Activated CD4-positive, alpha-beta memory T cell treated with anti-CD3 and anti-CD28 coated beads, Interleukin-2, amount 10 ng/mL, durations not matched to agents 7 days and 5 days (primary cell): ENCODE data around the gene FABP7. TPM values are rescaled to one million over a fixed set of nuclear protein-coding genes. Genes with fewer than 3 reads are reported as not detected.
"Not testable (repeated sequence)": the region's sequence is repeated elsewhere in the genome, so short reads cannot be mapped to it uniquely, and the experiment has no call there.

ENCODE experiments used
- CTCF ChIA-PET: fragments of 350-600 bp; sonication (Branson Sonifier 250); formaldehyde crosslinking; loops from one replicate; lab custom pipeline; 2021; ENCODE audit warnings: antibody characterized with exemption, inconsistent platforms; lab: Charles Lee
- POLR2A ChIA-PET: fragments of 350-600 bp; sonication (Branson Sonifier 250); formaldehyde crosslinking; loops from one replicate; lab custom pipeline; 2021; ENCODE audit warnings: antibody characterized with exemption; lab: Charles Lee
- DNase-seq: peaks from one replicate; pipeline ENCODE4 v3.0.0-alpha.2; 2020
- H3K27ac Mint-ChIP-seq: one replicate; pipeline ENCODE4 v1.8.0; 2021; ENCODE audit warnings: mild to moderate bottlenecking, mixed read lengths
- H3K27me3 Mint-ChIP-seq: one replicate; pipeline ENCODE4 v1.8.0; 2021; ENCODE audit warnings: mixed read lengths
- H3K36me3 Mint-ChIP-seq: one replicate; pipeline ENCODE4 v1.8.0; 2021; ENCODE audit warnings: low read depth, mixed read lengths
- H3K4me1 Mint-ChIP-seq: one replicate; pipeline ENCODE4 v1.8.0; 2021; ENCODE audit warnings: mixed read lengths
- H3K4me3 Mint-ChIP-seq: one replicate; pipeline ENCODE4 v1.8.0; 2021; ENCODE audit warnings: mild to moderate bottlenecking, mixed read lengths
- H3K9me3 Mint-ChIP-seq: one replicate; pipeline ENCODE4 v1.8.0; 2021; ENCODE audit warnings: mixed read lengths
- total RNA-seq, 2 experiments: library from RNA; stranded (reverse); gene quantifications; one replicate each; pipeline ENCODE4 v1.2.3, GENCODE V29; 2021

The FABP7 gene
- not detected for total RNA-seq

DNA sequence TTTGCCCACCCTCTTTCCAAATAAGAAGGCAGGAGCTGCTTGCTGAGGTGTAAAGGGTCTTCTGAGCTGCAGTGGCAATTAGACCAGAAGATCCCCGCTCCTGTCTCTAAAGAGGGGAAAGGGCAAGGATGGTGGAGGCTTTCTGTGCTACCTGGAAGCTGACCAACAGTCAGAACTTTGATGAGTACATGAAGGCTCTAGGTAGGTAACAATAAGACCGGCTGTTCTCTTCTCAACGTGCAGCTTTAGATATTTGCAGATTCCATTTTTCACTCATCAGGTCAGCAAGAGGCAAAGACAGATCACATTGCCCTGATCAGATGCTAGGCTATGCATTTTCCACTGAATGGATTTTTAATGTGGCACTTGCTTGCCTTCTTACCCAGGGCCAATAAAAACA lies at the start of gene FABP7:
Gene FABP7 (plus strand): TSS at position 50 of the 400 bp plus-strand sequence. CDS start 79 bp downstream, at position 129.
- CTCF ChIA-PET, result no interaction called here
- POLR2A ChIA-PET, result no interaction called here
- Mint-ChIP-seq H3K9me3 (no peaks in the 10 kb centered on the region), H3K27ac (no peak within 1 kb of the TSS), H3K4me1 (no peaks in the 10 kb centered on the region), H3K27me3 (peaks cover 3% of the 10 kb centered on the region), H3K36me3 (no peaks in the 10 kb centered on the region), H3K4me3 (no peak within 1 kb of the TSS)
- no peak for DNase-seq

DNA sequence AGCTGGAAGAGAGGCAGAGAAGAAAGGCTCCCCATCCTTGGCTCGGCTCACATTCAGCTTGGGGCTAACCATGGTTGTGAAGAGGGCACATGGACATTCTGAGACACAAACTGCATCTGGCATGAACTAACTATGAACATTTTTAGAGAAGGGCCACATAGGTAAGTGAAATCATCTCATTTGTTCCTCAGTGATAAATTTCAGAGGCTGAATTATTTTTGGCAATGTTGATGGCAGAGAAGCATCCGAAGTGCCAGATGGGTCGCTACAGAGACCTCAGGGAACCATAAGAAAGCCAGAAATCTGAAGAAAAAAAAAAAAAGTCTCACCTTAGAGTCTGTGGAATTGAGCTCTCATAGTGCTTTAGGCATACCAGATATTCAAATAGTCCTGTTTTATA lies 49.2 kb upstream of the FABP7 start:
- DNase-seq, result no peak
- POLR2A ChIA-PET, result no interaction called here
- Mint-ChIP-seq H3K9me3 (no peaks in the 10 kb centered on the region), H3K4me3 (no peak overlapping the region), H3K27me3 (peaks cover 6% of the 10 kb centered on the region), H3K4me1 (no peaks in the 10 kb centered on the region), H3K27ac (no peak overlapping the region), H3K36me3 (no peaks in the 10 kb centered on the region)
- CTCF ChIA-PET, result interaction anchor here (4.8 kb wide), 1 partner anchor 109 kb away, joined by 40 read pairs; no protein-coding TSS in a partner anchor

DNA sequence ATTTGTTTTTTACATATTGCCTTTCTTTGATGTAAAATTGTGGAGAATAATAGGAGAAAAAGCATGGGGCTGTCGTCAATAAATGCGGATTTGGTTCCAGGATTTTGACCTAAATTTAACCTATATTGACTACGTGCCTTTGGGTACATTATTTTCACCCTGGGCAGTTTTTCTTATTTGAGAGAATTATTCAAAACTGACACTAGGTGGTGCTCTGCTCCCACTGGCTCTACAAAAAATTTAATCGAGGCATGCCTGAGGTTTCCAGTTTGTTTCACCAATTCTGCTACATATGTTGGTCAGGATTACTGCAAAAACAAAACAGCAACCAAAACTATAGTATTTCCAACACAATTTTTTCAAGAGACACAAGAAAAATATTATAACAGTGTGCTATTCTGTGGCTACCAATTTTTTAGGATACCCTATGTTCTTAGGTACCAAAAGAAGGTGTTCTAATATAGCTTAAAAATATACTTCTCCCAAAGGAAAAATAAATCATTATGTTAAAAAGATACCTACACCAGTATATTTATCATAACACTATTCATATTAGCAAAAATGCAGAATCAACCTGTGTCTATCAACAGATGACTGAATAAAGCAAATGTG lies 48.6 kb upstream of the FABP7 start:
- H3K27me3 Mint-ChIP-seq, result peaks cover 6% of the 10 kb centered on the region
- DNase-seq, result no peak
- POLR2A ChIA-PET, result no interaction called here
- no peak overlapping the region for H3K27ac Mint-ChIP-seq
- no peaks in the 10 kb centered on the region for H3K36me3 Mint-ChIP-seq
- no peaks in the 10 kb centered on the region for H3K9me3 Mint-ChIP-seq
- CTCF ChIA-PET, result interaction anchor here (1.2 to 4.8 kb wide), 4 partner anchors 14 to 108 kb away, joined by 3 to 40 read pairs (median 4); no protein-coding TSS in a partner anchor
- H3K4me1 Mint-ChIP-seq, result no peaks in the 10 kb centered on the region
- H3K4me3 Mint-ChIP-seq, result no peak overlapping the region

DNA sequence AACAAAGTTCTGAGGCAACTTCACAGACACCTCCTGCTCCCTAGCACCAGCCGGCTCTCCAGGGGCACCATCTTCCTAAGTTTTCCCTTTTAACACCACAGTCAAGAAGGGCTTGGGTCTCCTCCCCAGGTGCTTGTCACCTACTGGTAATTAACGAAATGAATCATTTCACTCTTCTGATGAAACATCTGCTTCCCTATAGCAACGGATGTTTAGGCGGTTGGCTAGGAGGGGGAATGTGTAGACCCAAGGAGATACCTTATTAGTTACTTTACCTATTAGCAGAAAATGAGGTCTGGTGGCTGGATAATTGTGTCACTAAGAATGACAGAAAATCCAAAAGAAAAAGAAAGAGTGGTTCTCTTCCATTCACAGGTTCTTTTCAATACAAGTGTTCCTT lies 46.3 kb upstream of the FABP7 start:
- Mint-ChIP-seq H3K4me3 (no peak overlapping the region), H3K27ac (no peak overlapping the region), H3K36me3 (no peaks in the 10 kb centered on the region), H3K9me3 (no peaks in the 10 kb centered on the region), H3K27me3 (peaks cover 6% of the 10 kb centered on the region), H3K4me1 (no peaks in the 10 kb centered on the region)
- no peak for DNase-seq
- POLR2A ChIA-PET, result no interaction called here
- CTCF ChIA-PET, result interaction anchor here (4.8 kb wide), 1 partner anchor 106 kb away, joined by 40 read pairs; no protein-coding TSS in a partner anchor

DNA sequence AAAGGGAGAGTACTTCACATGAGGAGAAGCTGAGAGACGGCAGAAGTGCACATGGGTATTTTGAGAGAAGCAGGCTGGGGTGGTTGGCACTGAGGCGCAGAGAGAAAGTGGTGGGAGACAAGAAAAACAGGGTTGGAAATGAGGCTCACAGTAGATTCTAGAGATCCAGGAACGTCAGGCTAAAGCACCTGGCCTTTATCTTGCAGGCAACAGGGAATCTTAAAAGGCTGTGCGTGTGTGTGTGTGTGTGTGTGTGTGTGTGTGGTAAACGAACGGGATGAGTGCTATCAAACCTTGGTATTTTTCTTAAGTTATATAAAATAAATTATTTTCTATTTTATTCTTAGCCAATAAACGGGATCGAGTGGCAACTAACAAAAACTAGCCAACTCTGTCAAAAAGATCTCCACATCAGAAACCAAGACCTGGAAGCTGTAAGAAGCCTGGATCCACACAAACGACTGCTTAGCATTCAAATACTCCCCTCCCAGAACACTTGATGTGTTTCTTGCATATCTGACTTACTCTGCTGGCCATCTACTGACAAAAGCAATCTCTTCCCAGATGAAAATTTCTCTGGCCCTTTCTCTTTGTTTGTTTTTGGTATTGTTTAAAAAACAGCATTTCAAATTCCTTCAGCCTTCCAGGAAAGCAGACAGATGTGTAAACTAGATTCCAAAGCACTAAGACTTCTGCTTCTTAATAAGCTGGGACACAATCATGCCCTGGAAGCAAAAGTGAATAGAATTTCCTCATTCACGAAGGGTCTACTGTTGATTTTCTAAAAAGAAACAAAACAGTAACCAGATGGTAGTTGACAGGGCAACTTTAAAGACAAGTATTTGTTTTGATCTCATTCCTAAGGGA lies 44.8 kb upstream of the FABP7 start:
- H3K4me1 Mint-ChIP-seq, result no peaks in the 10 kb centered on the region
- POLR2A ChIA-PET, result no interaction called here
- no peaks in the 10 kb centered on the region for H3K36me3 Mint-ChIP-seq
- CTCF ChIA-PET, result no interaction called here
- no peak overlapping the region for H3K27ac Mint-ChIP-seq
- no peak for DNase-seq
- no peaks in the 10 kb centered on the region for H3K9me3 Mint-ChIP-seq
- H3K4me3 Mint-ChIP-seq, result no peak overlapping the region
- peaks cover 6% of the 10 kb centered on the region for H3K27me3 Mint-ChIP-seq

DNA sequence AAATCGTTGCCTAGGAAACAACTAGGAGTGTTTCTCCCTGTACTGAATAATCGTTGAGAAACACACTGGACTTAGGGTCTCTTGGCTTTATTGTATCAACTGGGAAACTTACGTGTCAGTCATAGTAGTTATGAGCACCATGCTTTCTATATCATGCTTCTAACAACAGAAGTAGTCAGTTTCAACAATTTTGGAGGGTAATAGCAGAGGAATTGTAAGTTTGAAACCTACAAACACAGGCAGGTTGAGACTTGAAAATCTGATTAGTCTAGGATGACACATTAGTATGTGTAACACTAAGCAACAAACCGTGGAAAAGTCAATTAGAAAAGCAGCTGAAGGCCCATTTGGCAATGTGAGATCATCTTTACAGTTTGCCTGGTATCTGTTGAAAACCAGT lies 43.9 kb upstream of the FABP7 start:
- CTCF ChIA-PET, result no interaction called here
- Mint-ChIP-seq H3K4me1 (no peaks in the 10 kb centered on the region), H3K36me3 (no peaks in the 10 kb centered on the region), H3K27ac (no peak overlapping the region), H3K27me3 (peaks cover 6% of the 10 kb centered on the region), H3K9me3 (no peaks in the 10 kb centered on the region), H3K4me3 (no peak overlapping the region)
- POLR2A ChIA-PET, result no interaction called here
- no peak for DNase-seq

DNA sequence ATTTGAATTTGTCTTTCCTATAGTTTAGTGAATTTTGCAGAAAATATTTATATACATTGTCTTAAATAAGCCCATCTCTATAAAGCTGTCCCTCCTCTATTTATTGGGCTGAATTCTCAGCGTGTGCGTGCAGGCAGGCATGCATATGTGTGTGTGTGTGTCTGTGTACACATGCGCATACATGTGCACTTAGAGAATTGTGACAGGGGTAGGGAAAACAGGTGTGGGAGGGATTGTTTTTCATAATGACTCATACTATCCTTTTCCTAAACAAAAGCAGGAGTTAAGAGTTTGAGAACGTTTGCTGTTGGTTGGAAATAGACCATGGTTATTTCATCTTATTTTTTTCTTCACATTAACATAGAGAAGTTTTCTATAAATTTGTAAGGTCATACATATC lies 43.4 kb upstream of the FABP7 start:
- Mint-ChIP-seq H3K27me3 (peaks cover 6% of the 10 kb centered on the region), H3K27ac (no peak overlapping the region), H3K4me3 (no peak overlapping the region), H3K36me3 (no peaks in the 10 kb centered on the region), H3K9me3 (no peaks in the 10 kb centered on the region), H3K4me1 (no peaks in the 10 kb centered on the region)
- POLR2A ChIA-PET, result no interaction called here
- DNase-seq, result no peak
- CTCF ChIA-PET, result no interaction called here

DNA sequence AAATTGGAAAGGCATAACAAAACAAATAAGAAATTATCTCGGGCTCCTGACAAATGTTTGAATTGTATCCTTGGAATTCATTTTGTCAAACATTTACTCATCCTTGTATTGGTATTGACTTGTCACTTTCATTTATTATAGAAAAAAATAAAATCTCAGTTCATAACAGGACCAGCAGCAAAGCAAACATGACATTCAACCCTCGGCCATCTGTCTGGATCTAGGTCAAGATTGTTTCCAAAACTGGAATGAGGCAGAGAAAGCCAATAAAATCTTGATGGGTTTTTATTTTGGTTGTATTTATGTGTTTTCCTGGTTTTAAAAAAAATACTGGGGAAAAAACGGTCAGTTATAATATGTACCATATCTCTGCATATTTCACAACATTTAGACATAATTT lies 42.9 kb upstream of the FABP7 start:
- H3K27ac Mint-ChIP-seq, result no peak overlapping the region
- no peaks in the 10 kb centered on the region for H3K36me3 Mint-ChIP-seq
- peaks cover 6% of the 10 kb centered on the region for H3K27me3 Mint-ChIP-seq
- H3K4me1 Mint-ChIP-seq, result no peaks in the 10 kb centered on the region
- POLR2A ChIA-PET, result no interaction called here
- no peak overlapping the region for H3K4me3 Mint-ChIP-seq
- no peak for DNase-seq
- H3K9me3 Mint-ChIP-seq, result no peaks in the 10 kb centered on the region
- CTCF ChIA-PET, result no interaction called here

DNA sequence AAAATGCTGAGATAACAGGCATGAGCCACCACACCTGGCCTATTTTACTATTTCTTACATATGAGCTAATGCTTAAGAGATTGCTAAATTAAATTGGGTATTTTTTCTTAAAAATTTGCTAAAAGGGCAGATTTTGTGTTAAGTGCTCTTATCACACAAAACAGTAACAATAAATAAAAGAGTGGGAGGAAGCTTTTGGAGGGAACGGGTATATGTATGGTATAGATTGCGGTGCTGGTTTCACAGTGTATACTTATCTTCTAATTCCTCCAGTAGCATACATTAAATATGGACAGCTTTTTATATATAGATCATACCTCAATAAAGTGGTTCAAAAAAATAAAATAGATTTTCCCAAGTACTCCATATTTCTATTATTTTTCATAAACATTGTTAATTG lies 39.4 kb upstream of the FABP7 start:
- no peak overlapping the region for H3K4me3 Mint-ChIP-seq
- ChIA-PET CTCF (no interaction called here), POLR2A (no interaction called here)
- no peaks in the 10 kb centered on the region for H3K36me3 Mint-ChIP-seq
- no peaks in the 10 kb centered on the region for H3K27me3 Mint-ChIP-seq
- no peaks in the 10 kb centered on the region for H3K4me1 Mint-ChIP-seq
- DNase-seq, result no peak
- no peak overlapping the region for H3K27ac Mint-ChIP-seq
- H3K9me3 Mint-ChIP-seq, result no peaks in the 10 kb centered on the region

DNA sequence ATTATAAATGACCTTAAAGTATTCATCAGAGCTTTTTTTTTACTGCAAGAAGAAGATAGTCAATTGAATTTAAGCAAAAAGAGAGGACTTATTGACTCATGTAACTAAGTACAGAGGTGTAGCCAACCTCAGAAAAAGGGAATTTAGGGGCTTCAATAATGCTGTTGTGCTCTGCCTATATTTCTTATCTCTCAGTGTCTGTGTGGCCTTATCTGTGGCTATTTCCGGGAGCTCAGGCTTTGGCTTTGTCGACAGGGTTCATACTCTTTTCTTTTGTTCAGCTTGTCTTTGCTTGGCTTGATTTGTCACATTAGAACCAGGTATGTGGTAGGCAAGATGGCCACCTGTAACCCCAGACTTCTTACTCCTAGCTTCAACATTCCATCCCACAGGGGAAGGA lies 38.6 kb upstream of the FABP7 start:
- H3K27me3 Mint-ChIP-seq, result no peaks in the 10 kb centered on the region
- H3K36me3 Mint-ChIP-seq, result no peaks in the 10 kb centered on the region
- no peaks in the 10 kb centered on the region for H3K4me1 Mint-ChIP-seq
- DNase-seq, result no peak
- ChIA-PET POLR2A (no interaction called here), CTCF (interaction anchor here (1.7 kb wide), 1 partner anchor 98 kb away, joined by 4 read pairs; no protein-coding TSS in a partner anchor)
- no peaks in the 10 kb centered on the region for H3K9me3 Mint-ChIP-seq
- no peak overlapping the region for H3K4me3 Mint-ChIP-seq
- no peak overlapping the region for H3K27ac Mint-ChIP-seq

DNA sequence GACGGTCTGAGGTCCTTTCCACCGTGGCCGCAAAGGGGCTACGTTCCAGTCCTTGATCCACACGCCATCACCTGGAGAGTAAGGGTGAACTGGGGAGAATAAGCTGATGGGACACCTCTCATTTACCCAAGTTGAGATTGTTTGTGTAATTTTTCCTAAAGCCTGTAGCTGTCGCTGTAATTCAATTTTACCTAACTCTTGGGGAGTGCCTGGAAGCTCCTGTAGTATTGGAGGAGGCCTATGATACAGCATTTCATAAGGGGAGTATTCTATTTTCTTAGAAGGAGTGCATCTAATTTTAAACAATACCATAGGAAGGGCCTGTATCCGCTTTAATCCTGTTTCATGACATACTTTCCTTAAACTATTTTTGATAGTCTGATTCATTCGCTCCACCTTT lies 35.3 kb upstream of the FABP7 start:
- H3K27ac Mint-ChIP-seq, H3K36me3 Mint-ChIP-seq, H3K9me3 Mint-ChIP-seq, H3K27me3 Mint-ChIP-seq, DNase-seq, H3K4me3 Mint-ChIP-seq, H3K4me1 Mint-ChIP-seq, POLR2A ChIA-PET: not testable (repeated sequence)
- CTCF ChIA-PET, result interaction anchor here (1.5 kb wide), 1 partner anchor 95 kb away, joined by 9 read pairs; no protein-coding TSS in a partner anchor

DNA sequence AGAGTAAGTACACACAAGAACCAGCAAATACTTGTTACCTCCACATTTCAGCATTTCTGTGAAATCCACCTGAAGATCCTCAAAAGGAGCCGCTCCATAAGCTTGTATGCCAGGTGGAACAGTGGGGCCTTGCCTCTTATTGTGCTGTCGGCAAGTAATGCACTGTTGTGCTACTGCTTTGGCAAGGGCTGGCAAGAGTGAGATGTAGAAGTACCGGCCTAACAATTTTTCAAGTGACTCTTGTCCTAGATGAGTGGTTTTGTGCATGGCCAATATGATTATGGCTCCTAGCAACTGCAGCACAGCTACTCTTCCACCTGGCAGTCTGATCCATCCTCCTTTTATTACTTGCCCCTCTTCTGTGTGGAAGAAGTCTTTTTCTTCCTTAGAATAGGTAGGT lies 34.7 kb upstream of the FABP7 start:
- H3K27me3 Mint-ChIP-seq, DNase-seq, H3K27ac Mint-ChIP-seq, H3K9me3 Mint-ChIP-seq, H3K36me3 Mint-ChIP-seq, POLR2A ChIA-PET, H3K4me3 Mint-ChIP-seq, H3K4me1 Mint-ChIP-seq: not testable (repeated sequence)
- CTCF ChIA-PET, result interaction anchor here (1.3 to 1.5 kb wide), 2 partner anchors 45 to 94 kb away, joined by 4 to 9 read pairs; partner anchors contain the start of gene SMPDL3A

DNA sequence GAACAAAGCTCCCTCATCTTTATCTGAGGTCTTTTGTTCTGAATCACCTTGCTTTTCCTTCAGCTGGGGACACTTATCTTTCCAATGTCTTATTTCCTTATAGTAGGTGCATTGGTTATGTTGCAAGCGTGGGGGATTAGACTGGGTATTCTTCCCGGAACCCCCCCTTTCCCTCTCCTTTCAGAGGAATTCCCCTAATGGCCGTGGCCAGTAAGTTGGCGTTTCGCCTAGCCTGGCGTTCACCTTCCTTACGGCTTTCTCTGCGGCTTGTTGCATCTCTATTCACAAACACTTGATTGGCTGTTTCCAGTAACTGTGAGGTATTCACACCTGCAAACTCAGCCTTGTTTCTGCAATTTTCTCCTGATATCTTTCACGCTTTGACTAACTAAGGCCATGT lies 32.8 kb upstream of the FABP7 start:
- POLR2A ChIA-PET, result no interaction called here
- H3K9me3 Mint-ChIP-seq, result no peaks in the 10 kb centered on the region
- H3K4me3 Mint-ChIP-seq, result no peak overlapping the region
- H3K4me1 Mint-ChIP-seq, result peaks cover 8% of the 10 kb centered on the region
- H3K36me3 Mint-ChIP-seq, result no peaks in the 10 kb centered on the region
- H3K27ac Mint-ChIP-seq, result no peak overlapping the region
- CTCF ChIA-PET, result no interaction called here
- DNase-seq, result no peak
- H3K27me3 Mint-ChIP-seq, result no peaks in the 10 kb centered on the region
